ELF-1 (cell line): ENCODE data around the gene HEPN1.
"Not testable (repeated sequence)": the region's sequence is repeated elsewhere in the genome, so short reads cannot be mapped to it uniquely, and the experiment has no call there.

Experiments used
- DNase-seq: peaks from one replicate; pipeline ENCODE4 v3.0.0-alpha.2; 2016; ENCODE audit warnings: low read depth, low spot score

The HEPN1 gene

DNA sequence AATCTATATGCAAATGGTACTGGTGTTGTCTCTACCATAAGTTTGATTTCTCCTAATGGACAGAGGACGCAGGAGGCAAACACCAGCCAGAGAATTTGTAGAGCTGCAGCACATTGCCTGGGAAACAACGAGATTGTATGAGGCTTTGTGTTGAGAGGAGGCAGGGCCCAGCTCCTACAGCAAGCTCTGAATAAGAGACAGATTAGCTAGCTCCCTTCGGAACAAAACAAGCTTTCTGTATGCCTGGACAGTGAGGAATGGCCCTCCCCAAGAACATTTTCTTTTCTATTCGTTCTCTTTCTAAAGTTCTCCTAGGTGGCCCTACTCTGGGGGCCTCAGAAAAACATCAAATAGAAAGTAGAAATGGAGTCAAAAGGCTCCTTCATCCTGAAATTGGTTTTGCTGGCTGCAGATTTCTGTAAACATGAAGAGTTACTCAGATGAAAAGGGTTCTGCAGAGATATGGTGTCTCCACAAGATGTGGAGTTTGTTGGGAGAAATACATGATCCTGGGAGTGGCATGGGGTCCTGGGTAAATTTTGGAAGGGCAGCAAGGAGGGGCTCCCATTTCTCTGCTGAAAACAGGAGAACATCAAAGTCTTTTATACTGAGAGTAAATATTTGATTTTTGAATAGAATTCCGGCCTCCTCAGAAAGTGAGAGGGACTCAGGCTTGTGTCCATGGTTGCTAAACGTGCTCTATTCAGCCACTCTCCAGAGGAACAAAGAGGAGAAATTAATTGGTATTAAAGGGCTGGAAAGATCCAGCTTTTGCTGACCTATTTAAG lies 23.6 kb downstream of the HEPN1 start:
- no peak for DNase-seq

GRCh38 chr11:124943254-124943616 lies 24.2 kb downstream of the HEPN1 start:
- DNase-seq, result no peak

DNA sequence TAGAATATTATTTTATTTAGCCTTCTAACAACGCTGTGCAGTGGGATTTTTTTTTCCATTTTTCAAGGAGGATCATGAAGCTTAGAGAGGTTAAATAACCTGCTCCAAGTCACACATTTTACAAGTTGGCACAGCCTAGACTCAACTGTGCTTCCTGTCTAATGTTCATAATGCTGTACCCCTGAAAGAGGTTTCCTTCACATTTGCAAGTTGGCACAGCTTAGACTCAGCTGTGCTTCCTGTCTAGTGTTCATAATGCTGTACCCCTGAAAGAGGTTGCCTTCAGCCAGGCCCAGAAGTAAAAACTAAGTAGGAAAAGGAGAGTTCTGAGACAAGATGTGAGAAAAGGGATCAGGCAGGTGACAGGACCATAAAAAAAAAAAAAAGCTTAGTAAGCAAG lies 24.7 kb downstream of the HEPN1 start:
- DNase-seq, result no peak

- no peak for DNase-seq
These were observed 25.5 kb downstream of the HEPN1 start for GRCh38 chr11:124944565-124944964.

- DNase-seq, result no peak
These were observed 26.8 kb downstream of the HEPN1 start for GRCh38 chr11:124945826-124946225.

DNA sequence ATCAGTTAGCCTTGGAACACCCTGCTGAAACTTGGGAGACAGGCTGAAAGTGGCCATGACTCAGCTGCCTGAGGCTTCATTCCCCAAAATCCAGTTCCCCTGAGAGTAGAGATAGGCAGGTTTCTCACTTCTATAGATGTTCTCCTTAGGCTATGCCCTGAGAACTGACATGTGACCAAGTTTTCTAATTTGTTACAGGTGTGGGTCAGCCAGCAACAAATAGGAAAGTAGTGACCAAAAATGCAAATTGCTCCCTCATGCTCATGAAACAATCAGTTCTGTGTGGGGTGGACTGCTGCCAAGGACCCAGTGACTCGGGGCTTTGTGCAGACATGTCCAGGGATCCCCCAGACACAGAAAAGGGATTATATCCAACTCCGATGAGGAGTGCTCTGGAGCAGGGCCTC lies 27.7 kb downstream of the HEPN1 start:
- DNase-seq, result no peak

- no peak for DNase-seq
These were observed 31.7 kb downstream of the HEPN1 start for GRCh38 chr11:124950601-124951330.

GRCh38 chr11:124951341-124951740 lies 32.3 kb downstream of the HEPN1 start:
- DNase-seq, result no peak

- DNase-seq, result peak; percentile 99
These were observed 34.9 kb downstream of the HEPN1 start, which contains the start of gene CCDC15 for GRCh38 chr11:124953753-124954589. Gene CCDC15 (plus strand): TSS chr11:124954202. CDS start chr11:124954733, 531 bp downstream.

GRCh38 chr11:124954590-124954955 lies 35.5 kb downstream of the HEPN1 start:
- no peak for DNase-seq

DNA sequence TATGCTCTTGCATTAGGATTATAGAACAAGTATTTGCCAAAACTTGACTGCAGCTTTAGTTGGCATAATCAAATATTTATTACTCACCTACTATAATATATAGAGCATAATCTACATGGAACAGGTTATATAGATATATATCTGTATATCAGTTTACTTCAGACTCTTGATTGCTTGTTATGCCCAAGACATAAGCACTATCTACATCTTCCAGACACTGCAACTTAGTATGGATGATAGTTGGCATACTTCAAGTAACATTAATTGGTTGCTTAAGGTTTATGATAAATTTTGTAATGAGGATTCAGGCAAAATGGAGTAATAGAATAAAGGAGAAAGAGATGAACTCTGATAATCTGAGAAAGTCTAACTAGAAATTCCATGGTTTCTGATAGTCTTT lies 36.0 kb downstream of the HEPN1 start:
- no peak for DNase-seq

DNA sequence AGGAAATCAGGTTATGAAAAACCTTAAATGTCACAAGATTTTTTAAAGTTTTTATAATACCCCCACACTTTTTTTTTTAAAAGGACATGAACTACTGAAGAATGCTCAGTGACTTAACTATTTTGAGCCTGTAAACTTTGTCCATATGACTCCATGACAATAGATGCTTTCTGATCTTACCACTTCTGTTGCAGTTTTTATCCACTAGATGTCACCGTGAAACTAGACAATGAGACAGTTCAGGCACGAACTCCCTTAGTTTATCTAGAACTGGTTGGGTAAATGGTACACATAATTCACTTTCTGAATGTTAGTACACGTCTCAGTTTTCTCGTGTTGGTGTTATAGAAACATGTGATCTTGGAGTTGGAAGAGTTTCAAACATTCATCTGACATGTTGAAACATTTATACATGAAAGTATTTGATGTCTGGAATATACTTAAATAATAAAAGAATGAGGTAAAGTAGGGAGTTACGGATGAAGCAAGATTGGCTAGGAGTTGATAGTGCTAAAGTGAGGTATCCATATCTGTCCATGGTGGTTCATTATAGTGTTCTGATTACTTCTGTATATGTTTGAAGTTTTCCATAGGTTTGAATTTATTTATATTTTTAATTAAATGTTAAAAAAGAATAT lies 43.0 kb downstream of the HEPN1 start:
- no peak for DNase-seq

DNA sequence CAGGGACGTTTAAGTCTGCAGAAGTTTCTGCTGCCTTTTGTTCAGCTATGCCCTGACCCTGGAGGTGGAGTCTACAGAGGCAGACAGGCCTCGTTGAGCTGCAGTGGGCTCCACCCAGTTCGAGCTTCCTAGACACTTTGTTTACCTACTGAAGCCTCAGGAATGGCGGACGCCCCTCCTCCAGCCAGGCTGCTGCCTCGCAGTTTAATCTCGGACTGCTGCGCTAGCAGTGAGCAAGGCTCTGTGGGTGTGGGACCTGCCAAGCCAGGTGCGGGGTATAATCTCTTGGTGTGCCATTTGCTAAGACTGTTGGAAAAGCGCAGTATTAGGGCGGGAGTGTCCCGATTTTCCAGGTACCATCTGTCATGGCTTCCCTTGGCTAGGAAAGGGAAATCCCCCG lies 49.1 kb downstream of the HEPN1 start:
- DNase-seq, result not testable (repeated sequence)
